Stomach smooth muscle (tissue), 2 donors: ENCODE data around the gene SYT17.

ENCODE experiments used
- H3K27ac ChIP-seq: one replicate; pipeline ENCODE4 v1.7.0; 2013; ENCODE audit warnings: mild to moderate bottlenecking, low read length, inconsistent platforms
- H3K27me3 ChIP-seq, 2 donors: one replicate each; pipeline ENCODE4 v1.7.0; 2013; ENCODE audit warnings: low read length in 2 of 2; ENCODE audit not compliant: insufficient read depth in 2 of 2, control insufficient read depth in 1 of 2
- H3K36me3 ChIP-seq, 2 donors: one replicate each; pipeline ENCODE4 v1.7.0; 2013; ENCODE audit warnings: low read length in 2 of 2; ENCODE audit not compliant: control insufficient read depth in 2 of 2, insufficient read depth in 2 of 2
- H3K4me1 ChIP-seq: one replicate; pipeline ENCODE4 v1.7.0; 2013; ENCODE audit warnings: low read length; ENCODE audit not compliant: control insufficient read depth, insufficient read depth
- H3K4me3 ChIP-seq, 2 donors: one replicate each; pipeline ENCODE4 v1.7.0; 2013; ENCODE audit warnings: low read length in 2 of 2
- H3K9ac ChIP-seq, 2 donors: one replicate each; pipeline ENCODE4 v1.7.0; 2013; ENCODE audit warnings: low read length in 2 of 2, mild to moderate bottlenecking in 1 of 2
- H3K9me3 ChIP-seq, 2 donors: one replicate each; pipeline ENCODE4 v1.7.0; 2013; ENCODE audit warnings: low read length in 2 of 2; ENCODE audit not compliant: control insufficient read depth in 2 of 2
- donor health status: healthy.
- donor health status: Pancreatic carcinoma.

SYT17 gene

DNA sequence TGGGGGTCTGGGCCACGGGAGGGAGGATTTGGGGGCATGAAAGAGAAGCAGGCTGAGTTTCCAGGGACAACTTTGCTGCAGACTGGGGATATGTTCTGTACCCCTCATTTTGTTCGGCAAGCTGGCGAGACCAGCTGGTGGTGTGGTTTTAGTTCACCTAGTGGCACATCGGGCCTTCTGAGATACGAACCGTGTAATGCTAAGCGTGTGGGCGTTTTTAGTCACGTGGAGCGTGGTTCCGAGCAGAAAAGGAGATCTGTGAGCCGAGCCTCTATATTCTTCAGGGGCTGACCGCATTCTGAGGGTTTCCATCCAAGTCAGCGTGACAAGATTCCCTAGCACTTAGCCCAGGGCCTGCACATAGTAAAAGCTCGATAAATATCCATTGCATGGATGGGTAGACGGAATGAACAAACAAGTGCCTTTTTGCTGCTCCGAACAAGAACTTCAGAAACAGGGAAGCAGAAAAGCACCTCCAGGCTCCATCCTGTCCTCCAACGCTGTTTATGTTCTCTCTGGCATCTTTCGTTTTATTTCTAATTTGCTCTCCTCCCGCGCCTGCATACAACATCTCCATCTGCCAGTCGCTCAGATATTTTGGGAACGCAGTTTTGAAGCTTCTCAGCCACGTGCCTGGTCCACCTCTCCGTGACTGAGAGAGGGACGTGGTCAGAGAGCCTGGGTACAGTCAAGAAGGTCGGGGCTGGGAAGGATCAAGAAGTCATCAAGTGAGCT is 5.8 kb downstream of the SYT17 start:
- Histone ChIP-seq H3K4me1 (peaks cover 9% of the 10 kb centered on the region), H3K9me3 (no peaks in the 10 kb centered on the region), H3K9ac (no peak overlapping the region), H3K27me3 (no peaks in the 10 kb centered on the region), H3K27ac (no peak overlapping the region), H3K4me3 (no peak overlapping the region), H3K36me3 (no peaks in the 10 kb centered on the region)

DNA sequence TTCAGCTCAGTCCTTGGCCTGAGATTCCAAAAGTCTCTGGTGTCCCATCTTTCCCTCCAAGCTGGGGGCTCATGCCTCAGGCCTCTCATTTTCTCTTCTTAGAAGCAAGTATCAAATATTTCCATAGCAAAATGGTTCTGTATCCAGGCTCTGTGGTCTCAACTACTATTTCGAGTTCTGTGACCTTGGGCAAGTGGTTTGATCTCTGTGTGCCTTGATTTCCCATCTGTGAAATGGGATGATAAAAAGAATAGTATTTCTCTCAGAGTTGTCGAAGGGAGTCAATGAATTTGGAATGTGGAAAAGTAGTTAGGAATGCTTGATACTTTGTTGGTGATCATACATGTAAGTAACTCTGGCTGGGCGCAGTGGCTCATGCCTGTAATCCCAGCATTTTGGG is 6.4 kb downstream of the SYT17 start:
- no peaks in the 10 kb centered on the region for H3K9me3 ChIP-seq
- H3K4me3 ChIP-seq, result no peak overlapping the region
- no peaks in the 10 kb centered on the region for H3K27me3 ChIP-seq
- no peak overlapping the region for H3K27ac ChIP-seq
- no peak overlapping the region for H3K9ac ChIP-seq
- H3K4me1 ChIP-seq, result peaks cover 3% of the 10 kb centered on the region
- H3K36me3 ChIP-seq, result no peaks in the 10 kb centered on the region

DNA sequence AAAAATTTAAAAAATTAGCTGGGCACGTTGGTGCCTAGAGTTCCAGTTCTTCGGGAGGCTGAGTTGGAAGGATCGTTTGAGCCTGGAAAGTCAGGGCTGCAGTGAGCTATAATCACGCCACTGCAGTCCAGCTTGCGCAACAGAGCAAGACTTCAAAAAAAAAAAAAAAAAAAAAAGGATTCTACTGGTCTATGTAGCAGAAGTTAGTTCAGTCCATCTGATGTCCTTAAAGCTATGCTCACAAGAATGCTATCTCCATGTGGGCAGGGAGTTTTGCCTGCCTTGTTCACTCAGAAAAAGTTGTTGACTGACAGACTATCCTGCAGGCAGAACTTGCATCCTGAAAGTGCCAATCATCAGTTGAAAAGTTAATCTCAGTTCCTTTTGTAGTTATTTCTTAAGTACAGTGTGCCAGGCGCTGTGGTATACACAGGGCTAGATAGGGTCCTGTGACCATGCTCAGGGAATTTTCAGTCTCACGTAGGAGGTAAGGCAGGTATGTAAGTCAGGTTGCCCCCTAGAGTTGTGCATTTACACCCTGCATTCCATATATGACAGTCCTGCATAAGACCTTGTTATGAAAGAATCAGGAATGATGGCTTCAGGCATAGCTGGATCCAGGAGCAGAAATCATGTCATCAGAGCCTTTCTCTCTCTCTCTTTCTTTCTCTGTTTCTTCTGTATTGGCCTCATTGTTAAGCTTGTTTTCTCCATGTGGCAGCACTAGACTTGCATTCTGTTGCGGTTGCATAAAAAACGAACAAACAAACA is 7.6 kb downstream of the SYT17 start:
- H3K4me1 ChIP-seq, result no peaks in the 10 kb centered on the region
- no peaks in the 10 kb centered on the region for H3K9me3 ChIP-seq
- no peaks in the 10 kb centered on the region for H3K27me3 ChIP-seq
- H3K4me3 ChIP-seq, result no peak overlapping the region
- no peak overlapping the region for H3K9ac ChIP-seq
- H3K27ac ChIP-seq, result no peak overlapping the region
- H3K36me3 ChIP-seq, result no peaks in the 10 kb centered on the region

DNA sequence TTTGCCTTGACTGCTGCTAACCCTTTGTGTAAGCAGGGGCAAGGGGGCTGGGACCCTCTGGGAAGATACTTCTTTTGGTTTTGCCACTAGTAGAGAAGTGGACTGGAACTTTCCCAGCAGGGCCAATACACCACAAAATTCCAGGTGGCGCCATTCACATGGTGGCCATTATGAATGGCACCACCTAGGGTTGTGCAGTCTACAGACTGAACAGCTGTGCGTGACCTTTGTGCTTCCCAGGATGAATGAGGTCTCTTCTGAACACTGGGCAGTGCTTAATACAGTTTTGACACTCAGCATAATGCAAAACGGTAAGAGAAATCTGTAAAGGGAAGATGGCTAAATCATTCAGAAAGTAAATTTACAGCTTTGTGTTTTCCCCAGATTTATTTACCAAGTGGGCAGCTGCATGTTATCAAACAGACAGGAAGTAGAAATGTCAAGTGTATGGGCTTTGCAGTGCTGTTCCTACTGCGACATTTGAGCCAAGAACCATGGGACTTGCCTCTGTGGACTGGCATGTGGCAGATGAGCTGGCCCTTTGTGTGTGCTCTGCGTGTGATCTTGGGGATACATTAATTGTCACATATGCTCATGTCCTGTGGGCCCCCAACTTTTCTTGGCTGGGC is 9.2 kb downstream of the SYT17 start:
- Histone ChIP-seq H3K4me1 (no peaks in the 10 kb centered on the region), H3K4me3 (no peak overlapping the region), H3K9me3 (no peaks in the 10 kb centered on the region), H3K27me3 (no peaks in the 10 kb centered on the region), H3K27ac (no peak overlapping the region), H3K36me3 (no peaks in the 10 kb centered on the region), H3K9ac (no peak overlapping the region)

DNA sequence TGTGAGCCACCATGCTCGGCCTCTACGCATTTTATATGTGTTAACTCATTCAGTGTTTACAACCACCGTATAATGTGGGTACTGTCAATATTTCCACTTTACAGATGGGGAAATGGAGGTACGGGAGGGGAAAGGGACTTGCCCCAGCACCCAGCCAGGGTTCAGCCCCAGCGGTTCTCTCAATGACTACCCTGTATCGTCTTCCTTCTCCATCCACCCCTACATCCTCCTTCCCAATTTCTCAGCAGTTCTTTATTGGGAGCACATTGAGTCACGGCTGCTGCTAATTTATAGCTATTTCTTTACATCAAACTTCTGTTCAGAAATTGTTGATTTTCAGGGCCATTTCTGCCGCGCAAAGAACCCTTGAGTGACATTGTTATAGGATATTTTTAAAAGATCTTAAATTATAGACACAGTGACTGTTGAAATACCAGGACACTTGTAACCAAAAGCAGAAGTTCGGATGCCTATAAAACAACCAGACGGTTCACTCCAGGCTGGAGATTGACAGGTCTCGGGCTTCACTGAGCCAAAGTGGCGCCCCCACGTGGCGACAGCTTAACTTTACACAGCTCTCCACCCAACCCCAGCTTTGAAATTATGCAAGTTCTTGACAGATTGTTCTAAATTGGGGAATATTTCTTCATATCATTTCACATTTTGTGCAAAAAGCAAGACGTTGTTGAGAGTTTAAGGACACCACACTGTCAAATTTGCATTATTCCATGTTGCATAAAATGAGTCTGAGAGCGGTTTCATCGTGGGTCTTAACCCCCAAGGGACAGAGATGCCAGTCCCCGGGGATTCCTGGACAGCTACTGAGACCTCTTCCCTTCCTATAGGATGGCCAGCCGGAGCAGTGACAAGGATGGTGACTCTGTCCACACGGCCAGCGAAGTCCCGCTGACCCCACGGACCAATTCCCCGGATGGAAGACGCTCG is 11.8 kb downstream of the SYT17 start:
- Histone ChIP-seq H3K4me3 (no peak overlapping the region), H3K4me1 (no peaks in the 10 kb centered on the region), H3K27ac (no peak overlapping the region), H3K9me3 (no peaks in the 10 kb centered on the region), H3K36me3 (peaks cover 0 to 4% of the 10 kb centered on the region in 2 donors), H3K9ac (no peak overlapping the region), H3K27me3 (no peaks in the 10 kb centered on the region)

DNA sequence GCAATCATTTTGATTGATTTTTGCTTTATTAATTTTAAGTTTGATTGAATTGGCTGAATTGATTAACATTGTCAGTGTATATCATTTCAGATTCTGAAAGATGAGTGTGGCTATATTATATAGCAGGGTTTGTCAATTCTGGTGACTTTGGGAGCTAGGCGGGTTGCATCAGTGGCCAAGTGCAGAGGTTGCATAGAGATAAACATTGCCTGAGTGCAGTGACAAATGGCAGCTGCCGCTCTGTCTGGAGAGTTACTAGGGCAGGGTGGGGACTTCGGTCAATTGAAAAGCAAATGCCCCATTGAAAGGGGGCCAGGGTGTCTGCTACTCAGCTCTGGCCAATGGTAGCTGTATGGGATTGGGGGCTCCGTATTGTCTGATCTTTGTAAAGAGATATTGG is 12.7 kb downstream of the SYT17 start:
- Histone ChIP-seq H3K9me3 (no peaks in the 10 kb centered on the region), H3K36me3 (peaks cover 0 to 4% of the 10 kb centered on the region in 2 donors)

DNA sequence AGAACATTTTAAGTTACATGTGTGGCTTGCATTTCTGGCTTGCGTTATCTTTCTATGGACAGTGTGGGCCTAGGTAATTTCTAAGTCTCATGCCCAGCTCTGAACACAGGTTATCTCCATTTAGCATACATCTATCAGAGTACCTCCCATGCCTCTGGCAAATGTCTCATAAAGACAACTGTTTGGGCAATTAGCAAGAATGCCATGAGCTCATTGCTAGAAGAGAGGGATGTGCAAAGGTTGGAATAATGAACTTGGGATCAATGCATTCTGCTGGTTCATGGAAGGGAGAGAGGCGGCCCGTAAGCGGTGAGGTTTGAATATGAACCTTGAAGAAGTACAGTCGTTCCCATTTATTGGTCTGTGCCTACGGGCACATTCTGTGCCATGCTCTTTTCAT is 14.4 kb downstream of the SYT17 start:
- Histone ChIP-seq H3K4me1 (no peaks in the 10 kb centered on the region), H3K4me3 (no peak overlapping the region)

More for the DNA sequence above, 12.7 kb downstream of the SYT17 start:
- Histone ChIP-seq H3K9ac (no peak overlapping the region), H3K27ac (no peak overlapping the region), H3K4me1 (no peaks in the 10 kb centered on the region), H3K27me3 (no peaks in the 10 kb centered on the region), H3K4me3 (no peak overlapping the region)

DNA sequence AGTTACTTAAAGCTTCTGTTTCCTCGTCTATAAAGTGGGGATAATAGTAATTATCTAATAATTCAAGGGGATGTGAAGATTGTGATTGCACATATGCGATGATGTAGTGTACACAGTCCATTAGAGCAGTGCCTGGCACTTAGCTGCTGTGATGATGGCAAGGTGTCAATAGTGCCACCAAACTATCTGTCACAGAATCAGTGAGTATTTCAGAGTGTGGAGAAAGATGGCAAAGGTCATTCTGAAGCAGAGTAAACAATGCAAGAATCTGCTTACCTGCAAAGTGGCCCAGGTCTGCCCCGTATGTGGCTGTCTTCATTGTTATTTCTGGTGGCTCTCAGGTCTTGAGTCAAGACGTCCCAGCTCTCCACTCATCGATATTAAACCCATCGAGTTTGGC is 15.1 kb downstream of the SYT17 start:
- no peak overlapping the region for H3K27ac ChIP-seq
- no peaks in the 10 kb centered on the region for H3K27me3 ChIP-seq

More for the DNA sequence above, 14.4 kb downstream of the SYT17 start:
- H3K27ac ChIP-seq, result no peak overlapping the region
- peaks cover 0 to 4% of the 10 kb centered on the region in 2 donors for H3K36me3 ChIP-seq
- H3K27me3 ChIP-seq, result no peaks in the 10 kb centered on the region
- no peak overlapping the region for H3K9ac ChIP-seq
- no peaks in the 10 kb centered on the region for H3K9me3 ChIP-seq

DNA sequence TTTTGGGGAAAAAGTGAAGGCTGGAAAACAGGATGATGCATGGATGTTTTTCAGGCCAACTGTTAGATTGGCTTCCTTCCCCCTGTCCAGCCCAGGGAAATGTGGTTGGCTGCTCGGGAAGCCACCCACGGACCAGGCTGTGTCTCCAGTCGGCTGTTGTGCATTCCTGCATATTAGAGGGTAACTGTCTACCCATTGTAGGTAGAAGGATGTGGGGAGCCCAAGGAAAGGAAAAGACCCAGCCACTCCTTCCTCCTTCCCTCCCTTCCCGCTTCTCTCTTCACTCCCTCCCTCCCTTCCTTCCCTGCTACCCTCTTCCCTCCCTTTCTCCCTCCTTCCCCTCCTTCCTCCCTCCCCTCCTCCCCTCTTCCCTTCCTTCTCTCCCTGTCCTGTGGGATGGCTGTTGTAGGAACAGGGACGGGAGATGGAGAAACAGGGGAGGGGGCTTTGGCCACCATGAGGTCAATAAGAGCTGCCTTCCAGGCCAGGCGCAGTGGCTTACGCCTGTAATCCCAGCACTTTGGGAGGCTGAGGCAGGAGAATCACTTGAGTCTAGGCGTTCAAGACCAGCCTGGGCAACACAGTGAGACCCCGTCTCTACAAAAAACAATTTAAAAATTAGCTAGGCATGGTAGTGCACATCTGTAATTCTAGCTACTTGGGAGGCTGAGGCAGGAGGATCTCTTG is 16.9 kb downstream of the SYT17 start:
- H3K4me3 ChIP-seq, result no peak overlapping the region

More for the DNA sequence above, 15.1 kb downstream of the SYT17 start:
- Histone ChIP-seq H3K9me3 (no peaks in the 10 kb centered on the region), H3K36me3 (peaks cover 0 to 4% of the 10 kb centered on the region in 2 donors), H3K4me1 (no peaks in the 10 kb centered on the region), H3K9ac (no peak overlapping the region), H3K4me3 (no peak overlapping the region)

DNA sequence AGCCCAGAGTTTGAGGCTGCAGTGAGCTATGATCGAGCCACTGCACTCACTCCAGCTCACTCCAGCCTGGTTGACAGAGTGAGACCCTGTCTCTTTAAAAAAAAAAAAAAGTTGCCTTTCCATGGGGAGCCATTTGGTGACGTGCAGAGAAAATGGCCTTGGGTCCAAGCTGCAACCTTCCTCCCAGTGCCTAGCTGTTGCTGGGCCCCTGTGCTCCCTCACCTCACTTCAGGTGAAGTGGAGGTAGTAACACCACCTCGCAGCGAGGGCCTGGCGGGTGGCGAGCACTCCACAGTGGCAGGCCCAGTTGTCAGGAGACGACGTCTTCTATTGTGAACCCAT is 17.4 kb downstream of the SYT17 start:
- H3K27ac ChIP-seq, result no peak overlapping the region
- H3K9ac ChIP-seq, result no peak overlapping the region
- no peaks in the 10 kb centered on the region for H3K9me3 ChIP-seq
- peaks cover 9% of the 10 kb centered on the region for H3K4me1 ChIP-seq
- H3K4me3 ChIP-seq, result no peak overlapping the region
- H3K36me3 ChIP-seq, result peaks cover 0 to 4% of the 10 kb centered on the region in 2 donors
- H3K27me3 ChIP-seq, result no peaks in the 10 kb centered on the region

More for the DNA sequence above, 16.9 kb downstream of the SYT17 start:
- Histone ChIP-seq H3K36me3 (peaks cover 0 to 4% of the 10 kb centered on the region in 2 donors), H3K27me3 (no peaks in the 10 kb centered on the region), H3K9ac (no peak overlapping the region), H3K9me3 (no peaks in the 10 kb centered on the region), H3K4me1 (peaks cover 4% of the 10 kb centered on the region), H3K27ac (no peak overlapping the region)
